ENCODE data around the gene SMTNL1.

SMTNL1 gene

GRCh38 chr11:57542582-57542981 is 5.2 kb downstream of the SMTNL1 start:
- Histone ChIP-seq H3K4me3 (ENCODE audit: low read length) (no peak overlapping the region), H3K27me3 (replicated peaks; ENCODE audit: insufficient read depth, low read length) (no peaks in the 10 kb centered on the region), H3K36me3 (replicated peaks; ENCODE audit: insufficient read depth, low read length) (no peaks in the 10 kb centered on the region), H2AFZ (ENCODE audit: low read length) (no peak overlapping the region), H4K20me1 (ENCODE audit: insufficient read depth, low read length) (no peaks in the 10 kb centered on the region), H3F3A (ENCODE audit: insufficient read depth, low read length) (peaks cover 8% of the 10 kb centered on the region), H3K79me2 (ENCODE audit: low read length) (no peaks in the 10 kb centered on the region), H3K9me3 (replicated peaks; ENCODE audit: insufficient read depth, low read length) (no peaks in the 10 kb centered on the region), H3K4me1 (ENCODE audit: low read length) (peaks cover 7% of the 10 kb centered on the region), H3K27ac (ENCODE audit: low read length) (no peak overlapping the region), H3K9ac (ENCODE audit: low read length) (no peak overlapping the region), H3K9me2 (replicated peaks; ENCODE audit: insufficient read depth, low read length) (no peaks in the 10 kb centered on the region), H3K4me2 (ENCODE audit: low read depth, low read length) (no peak overlapping the region)
- no peak for DNase-seq
- TF ChIP-seq EZH2phosphoT487 (IDR thresholded peaks at IDR 0.05; ENCODE audit: low read length) (no peak), CTCF (IDR thresholded peaks at IDR 0.05; ENCODE audit: low read length) (no peak), EZH2 (optimal IDR thresholded peaks at IDR 0.05; ENCODE audit: low read depth, low read length) (no peak)

- Histone ChIP-seq H3K4me1 (ENCODE audit: low read length) (peaks cover 12% of the 10 kb centered on the region), H3K4me3 (ENCODE audit: low read length) (no peak overlapping the region), H4K20me1 (ENCODE audit: insufficient read depth, low read length) (no peaks in the 10 kb centered on the region), H3K4me2 (ENCODE audit: low read depth, low read length) (no peak overlapping the region), H3K36me3 (replicated peaks; ENCODE audit: insufficient read depth, low read length) (no peaks in the 10 kb centered on the region), H2AFZ (ENCODE audit: low read length) (no peak overlapping the region), H3K27ac (ENCODE audit: low read length) (no peak overlapping the region), H3F3A (ENCODE audit: insufficient read depth, low read length) (peaks cover 18% of the 10 kb centered on the region), H3K79me2 (ENCODE audit: low read length) (no peaks in the 10 kb centered on the region), H3K9me2 (replicated peaks; ENCODE audit: insufficient read depth, low read length) (no peaks in the 10 kb centered on the region), H3K9ac (ENCODE audit: low read length) (no peak overlapping the region), H3K9me3 (replicated peaks; ENCODE audit: insufficient read depth, low read length) (no peaks in the 10 kb centered on the region), H3K27me3 (replicated peaks; ENCODE audit: insufficient read depth, low read length) (no peaks in the 10 kb centered on the region)
- DNase-seq: no peak
- TF ChIP-seq CTCF (IDR thresholded peaks at IDR 0.05; ENCODE audit: low read length) (no peak), EZH2phosphoT487 (IDR thresholded peaks at IDR 0.05; ENCODE audit: low read length) (no peak), EZH2 (optimal IDR thresholded peaks at IDR 0.05; ENCODE audit: low read depth, low read length) (no peak)
These were observed 6.2 kb downstream of the SMTNL1 start for GRCh38 chr11:57543593-57543992.

- Histone ChIP-seq H3K4me3 (ENCODE audit: low read length) (no peak overlapping the region), H3K9ac (ENCODE audit: low read length) (no peak overlapping the region), H3K4me2 (ENCODE audit: low read depth, low read length) (no peak overlapping the region), H4K20me1 (ENCODE audit: insufficient read depth, low read length) (no peaks in the 10 kb centered on the region), H2AFZ (ENCODE audit: low read length) (no peak overlapping the region), H3K9me3 (replicated peaks; ENCODE audit: insufficient read depth, low read length) (no peaks in the 10 kb centered on the region), H3K27ac (ENCODE audit: low read length) (no peak overlapping the region), H3F3A (ENCODE audit: insufficient read depth, low read length) (peaks cover 23% of the 10 kb centered on the region), H3K27me3 (replicated peaks; ENCODE audit: insufficient read depth, low read length) (no peaks in the 10 kb centered on the region), H3K79me2 (ENCODE audit: low read length) (no peaks in the 10 kb centered on the region), H3K36me3 (replicated peaks; ENCODE audit: insufficient read depth, low read length) (no peaks in the 10 kb centered on the region), H3K4me1 (ENCODE audit: low read length) (peaks cover 15% of the 10 kb centered on the region), H3K9me2 (replicated peaks; ENCODE audit: insufficient read depth, low read length) (no peaks in the 10 kb centered on the region)
- DNase-seq: no peak
- TF ChIP-seq EZH2 (optimal IDR thresholded peaks at IDR 0.05; ENCODE audit: low read depth, low read length) (no peak), EZH2phosphoT487 (IDR thresholded peaks at IDR 0.05; ENCODE audit: low read length) (no peak), CTCF (IDR thresholded peaks at IDR 0.05; ENCODE audit: low read length) (no peak)
These were observed 7.2 kb downstream of the SMTNL1 start for GRCh38 chr11:57544566-57544965.

Measured in MM.1S (cell line).